Measurements from ENCODE around the gene ASB13.

DNA sequence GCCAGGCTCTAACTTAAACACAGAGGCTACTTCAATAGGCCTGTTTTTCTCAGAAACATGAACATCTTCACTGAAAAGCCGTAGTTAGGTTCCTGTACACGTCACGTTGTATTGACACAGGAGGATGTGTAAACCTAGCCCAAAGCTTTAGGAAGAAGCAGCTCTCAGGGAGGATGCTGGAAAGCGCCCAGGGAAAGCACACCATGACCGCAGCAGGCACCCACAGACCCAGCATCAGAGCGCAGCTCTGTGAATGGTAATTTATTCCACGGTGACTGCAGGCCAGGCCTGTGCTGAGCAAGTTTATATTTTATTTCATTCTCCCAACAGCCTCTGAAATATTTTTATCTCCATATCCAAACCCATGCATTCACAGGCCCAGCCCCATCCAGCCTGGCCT, 51.1 kb downstream of the ASB13 start:
- TF ChIP-seq, protein P1, sequence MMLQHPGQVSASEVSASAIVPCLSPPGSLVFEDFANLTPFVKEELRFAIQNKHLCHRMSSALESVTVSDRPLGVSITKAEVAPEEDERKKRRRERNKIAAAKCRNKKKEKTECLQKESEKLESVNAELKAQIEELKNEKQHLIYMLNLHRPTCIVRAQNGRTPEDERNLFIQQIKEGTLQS (IDR thresholded peaks at IDR 0.05) = no peak
- no peak for TF ChIP-seq POLR2A (IDR thresholded peaks at IDR 0.05; ENCODE audit: borderline replicate concordance, extremely low read depth, insufficient read depth, insufficient read length)
- TF ChIP-seq, protein P2, sequence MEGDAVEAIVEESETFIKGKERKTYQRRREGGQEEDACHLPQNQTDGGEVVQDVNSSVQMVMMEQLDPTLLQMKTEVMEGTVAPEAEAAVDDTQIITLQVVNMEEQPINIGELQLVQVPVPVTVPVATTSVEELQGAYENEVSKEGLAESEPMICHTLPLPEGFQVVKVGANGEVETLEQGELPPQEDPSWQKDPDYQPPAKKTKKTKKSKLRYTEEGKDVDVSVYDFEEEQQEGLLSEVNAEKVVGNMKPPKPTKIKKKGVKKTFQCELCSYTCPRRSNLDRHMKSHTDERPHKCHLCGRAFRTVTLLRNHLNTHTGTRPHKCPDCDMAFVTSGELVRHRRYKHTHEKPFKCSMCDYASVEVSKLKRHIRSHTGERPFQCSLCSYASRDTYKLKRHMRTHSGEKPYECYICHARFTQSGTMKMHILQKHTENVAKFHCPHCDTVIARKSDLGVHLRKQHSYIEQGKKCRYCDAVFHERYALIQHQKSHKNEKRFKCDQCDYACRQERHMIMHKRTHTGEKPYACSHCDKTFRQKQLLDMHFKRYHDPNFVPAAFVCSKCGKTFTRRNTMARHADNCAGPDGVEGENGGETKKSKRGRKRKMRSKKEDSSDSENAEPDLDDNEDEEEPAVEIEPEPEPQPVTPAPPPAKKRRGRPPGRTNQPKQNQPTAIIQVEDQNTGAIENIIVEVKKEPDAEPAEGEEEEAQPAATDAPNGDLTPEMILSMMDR (IDR thresholded peaks at IDR 0.05 in 2 of 3, conservative IDR thresholded peaks at IDR 0.05 in 1 of 3; ENCODE audit: borderline replicate concordance in 1 of 3, insufficient read depth in 1 of 3, low read depth in 2 of 3, low read length in 2 of 3) = no peak
- TF ChIP-seq ZFX (IDR thresholded peaks at IDR 0.05) = no peak
- TF ChIP-seq EZH2 (IDR thresholded peaks at IDR 0.05) = no peak
- no peak for TF ChIP-seq RAD21 (IDR thresholded peaks at IDR 0.05; ENCODE audit: low read depth)
- no peak for TF ChIP-seq POLR2AphosphoS5 (IDR thresholded peaks at IDR 0.05; ENCODE audit: low read depth, low read length)
- no peak for TF ChIP-seq SP1 (IDR thresholded peaks at IDR 0.05; ENCODE audit: low read depth)
- TF ChIP-seq EZH2phosphoT487 (IDR thresholded peaks at IDR 0.05; ENCODE audit: borderline replicate concordance) = no peak
- TF ChIP-seq CEBPB (IDR thresholded peaks at IDR 0.05; ENCODE audit: low read depth) = no peak

Data from HCT116 (cell line).